ENCODE measurements around the gene LHFPL2. TPM values are rescaled to one million over a fixed set of nuclear protein-coding genes. Genes with fewer than 3 reads are reported as not detected.

LHFPL2 gene
- total RNA-seq, 1 experiment from 2014 or later = 43.6 TPM

DNA sequence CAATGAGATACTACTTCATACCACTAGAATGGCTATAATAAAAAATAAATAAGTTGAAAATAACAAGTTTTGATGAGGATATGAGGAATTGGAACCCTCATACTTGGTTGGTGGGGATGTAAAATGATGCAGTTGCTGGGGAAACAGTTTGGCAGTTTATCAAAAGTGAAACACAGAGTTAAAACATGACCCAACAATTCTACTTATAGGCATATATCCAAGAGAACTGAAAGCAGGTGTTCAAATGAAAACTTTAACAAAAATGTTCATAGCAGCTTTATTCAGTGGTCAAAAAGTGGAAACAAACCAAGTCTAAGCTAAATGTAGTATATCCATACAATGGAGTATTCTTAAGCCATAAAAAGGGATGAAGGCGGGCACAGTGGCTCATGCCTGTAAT lies 13.1 kb upstream of the LHFPL2 start:
- H3K36me3 Mint-ChIP-seq (ENCODE audit: insufficient read depth, unreplicated experiment) = no peaks in the 10 kb centered on the region
- no peak overlapping the region for H3K27ac Mint-ChIP-seq (ENCODE audit: unreplicated experiment)
- intact Hi-C loops (cut with micrococcal nuclease; ENCODE audit: unreplicated experiment) = no loop called here
- TF ChIP-seq CTCF (IDR thresholded peaks at IDR 0.05; ENCODE audit: unreplicated experiment) = no peak
- no peak for DNase-seq
- no peaks in the 10 kb centered on the region for H3K27me3 Mint-ChIP-seq (ENCODE audit: unreplicated experiment)
- no TSS peak for BruUV-seq (replicated peaks)
- H3K4me1 Mint-ChIP-seq (ENCODE audit: low read depth, unreplicated experiment) = no peaks in the 10 kb centered on the region
- no peak overlapping the region for H3K4me3 Mint-ChIP-seq (ENCODE audit: low read depth, unreplicated experiment)
- CTCF ChIA-PET = interaction anchor here (0.7 kb wide), 1 partner anchor 230 kb away, joined by 3 read pairs; no protein-coding TSS in a partner anchor
- H3K9me3 Mint-ChIP-seq (ENCODE audit: low read depth, unreplicated experiment) = peaks cover 2% of the 10 kb centered on the region

GRCh38 chr5:78661044-78661443 lies 12.5 kb upstream of the LHFPL2 start:
- BruUV-seq (replicated peaks) = no TSS peak
- intact Hi-C loops (cut with micrococcal nuclease; ENCODE audit: unreplicated experiment) = no loop called here
- Mint-ChIP-seq H3K27ac (ENCODE audit: unreplicated experiment) (no peak overlapping the region), H3K9me3 (ENCODE audit: low read depth, unreplicated experiment) (peaks cover 2% of the 10 kb centered on the region), H3K36me3 (ENCODE audit: insufficient read depth, unreplicated experiment) (no peaks in the 10 kb centered on the region), H3K4me3 (ENCODE audit: low read depth, unreplicated experiment) (no peak overlapping the region), H3K4me1 (ENCODE audit: low read depth, unreplicated experiment) (no peaks in the 10 kb centered on the region), H3K27me3 (ENCODE audit: unreplicated experiment) (no peaks in the 10 kb centered on the region)
- TF ChIP-seq CTCF (IDR thresholded peaks at IDR 0.05; ENCODE audit: unreplicated experiment) = no peak
- CTCF ChIA-PET = no interaction called here
- no peak for DNase-seq

- no peaks in the 10 kb centered on the region for H3K27me3 Mint-ChIP-seq (ENCODE audit: unreplicated experiment)
- intact Hi-C loops (cut with micrococcal nuclease; ENCODE audit: unreplicated experiment) = no loop called here
- BruUV-seq (replicated peaks) = no TSS peak
- no peak for DNase-seq
- H3K27ac Mint-ChIP-seq (ENCODE audit: unreplicated experiment) = no peak overlapping the region
- no peak overlapping the region for H3K4me3 Mint-ChIP-seq (ENCODE audit: low read depth, unreplicated experiment)
- peaks cover 2% of the 10 kb centered on the region for H3K9me3 Mint-ChIP-seq (ENCODE audit: low read depth, unreplicated experiment)
- CTCF ChIA-PET = no interaction called here
- TF ChIP-seq CTCF (IDR thresholded peaks at IDR 0.05; ENCODE audit: unreplicated experiment) = no peak
- H3K4me1 Mint-ChIP-seq (ENCODE audit: low read depth, unreplicated experiment) = no peaks in the 10 kb centered on the region
- no peaks in the 10 kb centered on the region for H3K36me3 Mint-ChIP-seq (ENCODE audit: insufficient read depth, unreplicated experiment)
Measured at GRCh38 chr5:78660401-78660800, 11.8 kb upstream of the LHFPL2 start.

- intact Hi-C loops (cut with micrococcal nuclease; ENCODE audit: unreplicated experiment) = no loop called here
- Mint-ChIP-seq H3K9me3 (ENCODE audit: low read depth, unreplicated experiment) (peaks cover 2% of the 10 kb centered on the region), H3K27ac (ENCODE audit: unreplicated experiment) (no peak overlapping the region), H3K27me3 (ENCODE audit: unreplicated experiment) (no peaks in the 10 kb centered on the region), H3K4me1 (ENCODE audit: low read depth, unreplicated experiment) (no peaks in the 10 kb centered on the region), H3K4me3 (ENCODE audit: low read depth, unreplicated experiment) (no peak overlapping the region), H3K36me3 (ENCODE audit: insufficient read depth, unreplicated experiment) (no peaks in the 10 kb centered on the region)
- DNase-seq = no peak
- CTCF ChIA-PET = no interaction called here
- BruUV-seq (replicated peaks) = no TSS peak
- TF ChIP-seq CTCF (IDR thresholded peaks at IDR 0.05; ENCODE audit: unreplicated experiment) = no peak
Measured at GRCh38 chr5:78659714-78660113, 11.1 kb upstream of the LHFPL2 start.

Measured in Calu3 (cell line).